Mucosa of descending colon (tissue), 3 donors: ENCODE results near the gene NEDD8. TPM values are rescaled to one million over a fixed set of nuclear protein-coding genes. Genes with fewer than 3 reads are reported as not detected.
"Not testable (repeated sequence)": the region's sequence is repeated elsewhere in the genome, so short reads cannot be mapped to it uniquely, and the experiment has no call there.

Experiments
- ATAC-seq: fragments of 200-7000 bp; cut with Tn5 transposase; one replicate; pipeline ENCODE4 v1.9.1; 2020; ENCODE audit warnings: mild to moderate bottlenecking, moderate library complexity
- DNase-seq, 3 donors: peaks; one replicate each; pipeline ENCODE4 v3.0.0-alpha.2; 2020
- H3K36me3 ChIP-seq: fragments of 200-600 bp; one replicate; pipeline ENCODE4 v1.8.0; 2021; ENCODE audit warnings: low read depth, mild to moderate bottlenecking
- H3K4me1 ChIP-seq: fragments of 200-600 bp; one replicate; pipeline ENCODE4 v1.8.0; 2021; ENCODE audit warnings: low read depth, mild to moderate bottlenecking
- H3K4me3 ChIP-seq: fragments of 200-600 bp; one replicate; pipeline ENCODE4 v1.8.0; 2021; ENCODE audit warnings: mild to moderate bottlenecking
- H3K9me3 ChIP-seq: fragments of 200-600 bp; one replicate; pipeline ENCODE4 v1.8.0; 2021; ENCODE audit warnings: mild to moderate bottlenecking
- CTCF ChIP-seq: fragments of 200-600 bp; IDR thresholded peaks from one replicate; pipeline ENCODE4 v1.8.0; 2022; ENCODE audit warnings: antibody characterized with exemption, mild to moderate bottlenecking
- intact Hi-C, 2 donors: fragments of 100-400 bp; cut with DNase I in 1 of 2; cut with micrococcal nuclease in 1 of 2; formaldehyde crosslinking; loops; one replicate each; pipeline versions ENCODE4 v1.11.0 to v1.11.1; 2022; cut with DNase I, micrococcal nuclease
- total RNA-seq, 3 donors: library from RNA; stranded (reverse); fragmentation: NEBNext Ultra II Directional in 2 of 3; extraction: Animal tissue kit (Norgen Biotek cat#: 25700) in 2 of 3; gene quantifications; one replicate each; pipeline versions ENCODE4 v1.2.1 to v1.2.4, GENCODE V29; 2021 to 2023
- donor health status: DM: no; HTN: no; CAD: no; lungs with moderate emphysema.
- donor health status: DM: no; HTN: no; CAD: no.
- donor health status: DM: no; HTN: yes; CAD: no.

Gene NEDD8
- total RNA-seq, 3 donors from 2014 or later = 108 to 150 (median 131) TPM

- H3K4me3 ChIP-seq = no peak overlapping the region
- no peaks in the 10 kb centered on the region for H3K36me3 ChIP-seq
- H3K4me1 ChIP-seq = peaks cover 6% of the 10 kb centered on the region
- ATAC-seq (no peak), DNase-seq (no peak)
- no peaks in the 10 kb centered on the region for H3K9me3 ChIP-seq
- intact Hi-C loops = no loop called here
- TF ChIP-seq CTCF = no peak
These were observed 12.6 kb downstream of the NEDD8 start for GRCh38 chr14:24219521-24219920.

GRCh38 chr14:24219080-24219479 lies 13.1 kb downstream of the NEDD8 start:
- Histone ChIP-seq H3K4me1 (peaks cover 9% of the 10 kb centered on the region), H3K36me3 (no peaks in the 10 kb centered on the region), H3K9me3 (no peaks in the 10 kb centered on the region), H3K4me3 (no peak overlapping the region)
- intact Hi-C loops = no loop called here
- DNase-seq (no peak), ATAC-seq (no peak)
- TF ChIP-seq CTCF = no peak

- H3K36me3 ChIP-seq, H3K4me3 ChIP-seq, H3K9me3 ChIP-seq, ATAC-seq, intact Hi-C loops, DNase-seq: not testable (repeated sequence)
- H3K4me1 ChIP-seq = peaks cover 19% of the 10 kb centered on the region
These were observed 15.3 kb downstream of the NEDD8 start for GRCh38 chr14:24216876-24217275.

GRCh38 chr14:24216345-24216699 lies 15.8 kb downstream of the NEDD8 start:
- no peak for DNase-seq
- Histone ChIP-seq H3K9me3 (no peaks in the 10 kb centered on the region), H3K4me1 (peaks cover 19% of the 10 kb centered on the region), H3K4me3 (no peak overlapping the region), H3K36me3 (no peaks in the 10 kb centered on the region)
- intact Hi-C loops = no loop called here
- ATAC-seq = no peak
- no peak for TF ChIP-seq CTCF

- H3K36me3 ChIP-seq = no peaks in the 10 kb centered on the region
- H3K4me1 ChIP-seq = peaks cover 19% of the 10 kb centered on the region
- H3K4me3 ChIP-seq = peak within 1 kb of the TSS; percentile 74
- no peaks in the 10 kb centered on the region for H3K9me3 ChIP-seq
- intact Hi-C loops = no loop called here
- TF ChIP-seq CTCF = peak; percentile 31
- DNase-seq (peak; percentile 91), ATAC-seq (peak; percentile 86)
These were observed 16.4 kb downstream of the NEDD8 start, which contains the start of gene MDP1 for GRCh38 chr14:24215495-24216344. Gene MDP1, minus strand, starts transcription at chr14:24216066. Its CDS starts 111 bp downstream, at chr14:24215955.

- no peak for ATAC-seq
- Histone ChIP-seq H3K4me3 (no peak overlapping the region), H3K36me3 (peaks cover 3% of the 10 kb centered on the region), H3K9me3 (no peaks in the 10 kb centered on the region), H3K4me1 (peaks cover 19% of the 10 kb centered on the region)
- no peak for TF ChIP-seq CTCF
- intact Hi-C loops = no loop called here
- DNase-seq = no peak
These were observed 18.1 kb downstream of the NEDD8 start for GRCh38 chr14:24213866-24214662.
